ENCODE data around the gene CXCL16.

GRCh38 chr17:4788159-4788806, 48.6 kb upstream of the CXCL16 start:
- TF ChIP-seq, protein P1, sequence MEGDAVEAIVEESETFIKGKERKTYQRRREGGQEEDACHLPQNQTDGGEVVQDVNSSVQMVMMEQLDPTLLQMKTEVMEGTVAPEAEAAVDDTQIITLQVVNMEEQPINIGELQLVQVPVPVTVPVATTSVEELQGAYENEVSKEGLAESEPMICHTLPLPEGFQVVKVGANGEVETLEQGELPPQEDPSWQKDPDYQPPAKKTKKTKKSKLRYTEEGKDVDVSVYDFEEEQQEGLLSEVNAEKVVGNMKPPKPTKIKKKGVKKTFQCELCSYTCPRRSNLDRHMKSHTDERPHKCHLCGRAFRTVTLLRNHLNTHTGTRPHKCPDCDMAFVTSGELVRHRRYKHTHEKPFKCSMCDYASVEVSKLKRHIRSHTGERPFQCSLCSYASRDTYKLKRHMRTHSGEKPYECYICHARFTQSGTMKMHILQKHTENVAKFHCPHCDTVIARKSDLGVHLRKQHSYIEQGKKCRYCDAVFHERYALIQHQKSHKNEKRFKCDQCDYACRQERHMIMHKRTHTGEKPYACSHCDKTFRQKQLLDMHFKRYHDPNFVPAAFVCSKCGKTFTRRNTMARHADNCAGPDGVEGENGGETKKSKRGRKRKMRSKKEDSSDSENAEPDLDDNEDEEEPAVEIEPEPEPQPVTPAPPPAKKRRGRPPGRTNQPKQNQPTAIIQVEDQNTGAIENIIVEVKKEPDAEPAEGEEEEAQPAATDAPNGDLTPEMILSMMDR (IDR thresholded peaks at IDR 0.05): no peak
- TF ChIP-seq POLR2A (IDR thresholded peaks at IDR 0.05): no peak
